IgD-negative memory B cell (primary cell): ENCODE data around the gene DCTPP1. TPM values are rescaled to one million over a fixed set of nuclear protein-coding genes. Genes with fewer than 3 reads are reported as not detected.
A peak's percentile ranks its signal among the peaks of the same experiment; 100 is the strongest.

Experiments used
- H3K27ac Mint-ChIP-seq, 3 donors: one replicate each; pipeline ENCODE4 v1.8.0; 2020 to 2022; ENCODE audit warnings: mild to moderate bottlenecking in 3 of 3, mixed read lengths in 3 of 3, moderate library complexity in 1 of 3
- H3K27me3 Mint-ChIP-seq: one replicate; pipeline ENCODE4 v1.8.0; 2021; ENCODE audit warnings: mixed read lengths
- H3K36me3 Mint-ChIP-seq: one replicate; pipeline ENCODE4 v1.8.0; 2020; ENCODE audit warnings: mild to moderate bottlenecking, mixed read lengths
- H3K4me1 Mint-ChIP-seq, 3 donors: one replicate each; pipeline ENCODE4 v1.8.0; 2020 to 2022; ENCODE audit warnings: mixed read lengths in 3 of 3, mild to moderate bottlenecking in 1 of 3
- H3K4me3 Mint-ChIP-seq, 4 donors: one replicate each; pipeline ENCODE4 v1.8.0; 2020 to 2022; ENCODE audit warnings: mild to moderate bottlenecking in 4 of 4, mixed read lengths in 4 of 4, moderate library complexity in 3 of 4
- H3K9me3 Mint-ChIP-seq, 3 donors: one replicate each; pipeline ENCODE4 v1.8.0; 2020 to 2021; ENCODE audit warnings: mixed read lengths in 3 of 3, mild to moderate bottlenecking in 1 of 3
- polyA plus RNA-seq: library from polyadenylated mRNA; unstranded; fragments of 300-500 nt; fragmentation: Illumina TruSeq; gene quantifications from one replicate; pipeline ENCODE4 v1.2.3, GENCODE V29; 2021

DCTPP1 gene
- polyA plus RNA-seq, 1 donor from 2014 or later = 137 TPM

DNA sequence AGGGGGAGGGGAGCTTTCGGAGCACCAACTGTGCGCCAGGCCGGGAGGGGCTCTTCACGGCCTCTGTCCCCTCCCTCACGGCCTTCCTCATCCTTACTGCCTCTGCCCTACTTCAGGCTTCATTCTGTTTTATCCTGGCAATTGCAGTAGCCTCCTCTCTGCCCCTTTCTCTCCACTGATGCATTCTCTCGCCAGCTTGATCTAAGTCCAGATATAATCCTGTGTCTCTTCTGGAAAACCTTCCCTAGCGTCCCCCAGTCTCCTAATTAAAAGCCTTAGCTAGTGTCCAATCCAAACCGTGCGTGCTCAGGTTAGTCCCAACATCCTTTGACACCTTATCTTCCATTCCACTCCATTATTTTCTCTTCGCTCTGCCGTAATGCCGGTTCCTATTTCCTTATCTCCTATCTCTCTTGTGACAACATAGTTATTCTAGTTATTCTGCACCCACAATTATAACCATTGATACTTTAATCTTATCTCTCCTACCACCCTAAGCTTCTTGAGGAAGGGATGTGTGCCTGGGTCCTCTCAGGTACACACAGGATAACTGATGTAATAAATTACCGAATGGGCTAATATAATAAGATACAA is 33.7 kb downstream of the DCTPP1 start:
- Mint-ChIP-seq H3K36me3 (peaks cover 2% of the 10 kb centered on the region), H3K4me1 (peaks cover 11 to 18% (median 12%) of the 10 kb centered on the region in 3 donors), H3K27me3 (peaks cover 3% of the 10 kb centered on the region), H3K4me3 (peak overlapping the region; percentile 82 to 97 (median 93)), H3K9me3 (no peaks in the 10 kb centered on the region), H3K27ac (peak overlapping the region in 2 of 3 donors; percentile 46 to 64)

DNA sequence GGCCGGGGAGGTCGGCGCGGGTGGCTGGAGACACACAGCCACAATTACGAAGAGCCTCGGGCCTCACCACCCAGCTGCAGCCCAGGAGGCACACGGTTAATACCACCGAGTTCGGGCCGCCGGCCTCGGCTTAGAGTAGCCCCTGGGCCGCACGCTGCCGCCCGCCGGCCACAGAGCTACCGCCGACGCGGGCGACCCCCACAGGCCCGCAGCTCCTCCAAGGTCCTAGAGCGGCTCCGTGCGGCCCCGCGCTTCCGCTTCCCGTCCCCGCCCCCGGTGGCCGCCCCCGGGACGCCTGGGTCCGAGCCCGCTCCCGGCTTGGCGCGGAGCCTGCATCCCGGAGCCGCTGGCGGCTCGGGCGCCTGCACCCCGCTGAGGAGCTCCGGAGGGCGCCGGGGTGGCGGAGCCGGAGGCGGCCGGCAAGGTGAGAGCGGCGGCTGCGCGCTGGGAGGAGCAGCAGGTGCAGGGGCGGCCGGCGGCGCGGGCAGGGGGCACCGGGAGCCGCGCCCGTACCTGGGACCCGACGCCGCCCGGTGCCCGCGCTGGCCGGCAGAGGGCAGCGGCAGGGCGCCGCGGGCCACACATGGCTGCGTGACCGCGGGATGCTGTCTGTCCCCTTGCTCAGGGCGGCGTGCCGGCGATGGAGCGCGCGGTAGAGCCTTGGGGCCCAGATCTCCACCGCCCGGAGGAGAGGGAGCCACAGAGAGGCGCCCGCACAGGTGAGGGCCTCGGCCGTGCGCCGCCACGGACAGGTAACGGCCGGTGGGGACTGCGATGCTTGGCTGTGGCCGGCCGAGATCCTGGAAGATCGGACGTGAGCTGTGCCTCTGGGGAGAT is 34.5 kb downstream of the DCTPP1 start, which contains the start of gene ZNF48:
ZNF48 (plus strand) TSS at position 266 of the 837 bp plus-strand sequence; CDS start at position 641, 375 bp downstream.
- Mint-ChIP-seq H3K27ac (peak within 1 kb of the TSS; percentile 64 to 91 (median 89)), H3K9me3 (no peaks in the 10 kb centered on the region), H3K4me3 (peak within 1 kb of the TSS; percentile 84 to 97 (median 94)), H3K27me3 (no peaks in the 10 kb centered on the region), H3K4me1 (peaks cover 10 to 18% (median 12%) of the 10 kb centered on the region in 3 donors), H3K36me3 (peaks cover 2% of the 10 kb centered on the region)

DNA sequence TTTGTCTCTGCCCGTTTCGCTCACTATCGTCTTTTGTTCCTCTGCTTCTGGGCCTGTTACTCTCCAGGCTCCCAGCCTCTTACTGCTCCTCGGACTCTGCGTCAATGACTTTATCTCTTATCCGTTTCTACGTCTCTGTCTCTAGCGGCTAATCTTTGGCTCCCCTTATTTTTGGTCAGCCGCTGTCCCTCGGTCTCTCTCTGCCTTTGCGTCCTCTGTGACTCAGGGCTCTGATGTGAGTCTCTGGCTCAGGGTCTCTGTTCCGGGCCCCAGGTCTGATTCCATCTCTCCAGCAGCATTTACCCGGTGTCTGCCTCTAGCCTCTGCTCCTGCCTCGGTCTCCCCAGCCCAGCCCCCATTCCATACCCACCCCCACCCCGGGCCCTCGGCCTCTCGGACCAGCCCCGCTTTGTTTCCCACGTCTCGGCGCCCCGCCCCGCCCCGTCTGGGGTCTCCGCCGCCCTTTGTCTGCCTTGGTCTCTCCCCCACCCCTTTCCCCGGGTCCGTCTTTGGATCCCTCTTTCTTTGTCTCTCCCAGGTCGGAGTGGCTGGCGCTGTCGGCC is 35.2 kb downstream of the DCTPP1 start:
- peak overlapping the region in 2 of 3 donors; percentile 89 to 91 for H3K27ac Mint-ChIP-seq
- H3K4me3 Mint-ChIP-seq = peak overlapping the region; percentile 53 to 94 (median 87)
- H3K27me3 Mint-ChIP-seq = no peaks in the 10 kb centered on the region
- H3K36me3 Mint-ChIP-seq = peaks cover 2% of the 10 kb centered on the region
- H3K4me1 Mint-ChIP-seq = peaks cover 7 to 14% (median 8%) of the 10 kb centered on the region in 3 donors
- no peaks in the 10 kb centered on the region for H3K9me3 Mint-ChIP-seq

- H3K27ac Mint-ChIP-seq = peak overlapping the region in 2 of 3 donors; percentile 90 to 95
- H3K4me1 Mint-ChIP-seq = peaks cover 20 to 28% (median 20%) of the 10 kb centered on the region in 3 donors
- H3K27me3 Mint-ChIP-seq = no peaks in the 10 kb centered on the region
- H3K36me3 Mint-ChIP-seq = peaks cover 3% of the 10 kb centered on the region
- peak overlapping the region; percentile 38 to 96 (median 82) for H3K4me3 Mint-ChIP-seq
- no peaks in the 10 kb centered on the region for H3K9me3 Mint-ChIP-seq
Measured at GRCh38 chr16:30383521-30383920, 46.3 kb downstream of the DCTPP1 start.

- Mint-ChIP-seq H3K27ac (peak within 1 kb of the TSS; percentile 90 to 97 (median 95)), H3K9me3 (no peaks in the 10 kb centered on the region), H3K4me3 (peak within 1 kb of the TSS; percentile 87 to 96 (median 95)), H3K36me3 (peaks cover 3% of the 10 kb centered on the region), H3K27me3 (no peaks in the 10 kb centered on the region), H3K4me1 (peaks cover 23 to 31% (median 24%) of the 10 kb centered on the region in 3 donors)
Measured at GRCh38 chr16:30382111-30382881, 47.5 kb downstream of the DCTPP1 start, which contains the start of gene SEPTIN1. Gene SEPTIN1, minus strand, starts transcription at chr16:30382561. Its CDS starts 19 bp downstream, at chr16:30382542.

GRCh38 chr16:30381291-30382041 is 48.4 kb downstream of the DCTPP1 start:
- H3K27ac Mint-ChIP-seq = peak overlapping the region; percentile 90 to 97 (median 95)
- peaks cover 3% of the 10 kb centered on the region for H3K36me3 Mint-ChIP-seq
- no peaks in the 10 kb centered on the region for H3K9me3 Mint-ChIP-seq
- H3K27me3 Mint-ChIP-seq = no peaks in the 10 kb centered on the region
- H3K4me1 Mint-ChIP-seq = peaks cover 23 to 33% (median 26%) of the 10 kb centered on the region in 3 donors
- peak overlapping the region; percentile 87 to 96 (median 95) for H3K4me3 Mint-ChIP-seq

DNA sequence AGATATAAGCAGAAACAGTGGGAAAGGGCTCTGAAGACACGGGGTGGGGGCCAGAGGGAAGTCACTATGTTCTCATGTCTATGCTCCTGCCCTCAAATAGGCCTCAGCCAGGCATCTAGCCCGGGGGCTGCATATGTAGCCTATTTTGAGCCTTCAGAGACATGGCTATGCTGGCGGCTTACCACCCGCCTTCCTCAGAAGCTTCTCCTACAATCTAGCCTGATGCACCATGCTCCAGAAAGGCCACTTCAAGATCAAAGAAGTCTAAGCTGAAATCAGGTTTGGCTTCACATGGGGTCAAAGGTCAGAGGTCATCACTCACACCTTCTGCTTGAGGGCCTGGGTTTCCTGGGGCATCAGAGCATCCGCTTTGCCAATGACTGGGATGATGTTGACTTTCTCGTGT is 49.0 kb downstream of the DCTPP1 start:
- peak overlapping the region; percentile 31 to 95 (median 90) for H3K27ac Mint-ChIP-seq

DNA sequence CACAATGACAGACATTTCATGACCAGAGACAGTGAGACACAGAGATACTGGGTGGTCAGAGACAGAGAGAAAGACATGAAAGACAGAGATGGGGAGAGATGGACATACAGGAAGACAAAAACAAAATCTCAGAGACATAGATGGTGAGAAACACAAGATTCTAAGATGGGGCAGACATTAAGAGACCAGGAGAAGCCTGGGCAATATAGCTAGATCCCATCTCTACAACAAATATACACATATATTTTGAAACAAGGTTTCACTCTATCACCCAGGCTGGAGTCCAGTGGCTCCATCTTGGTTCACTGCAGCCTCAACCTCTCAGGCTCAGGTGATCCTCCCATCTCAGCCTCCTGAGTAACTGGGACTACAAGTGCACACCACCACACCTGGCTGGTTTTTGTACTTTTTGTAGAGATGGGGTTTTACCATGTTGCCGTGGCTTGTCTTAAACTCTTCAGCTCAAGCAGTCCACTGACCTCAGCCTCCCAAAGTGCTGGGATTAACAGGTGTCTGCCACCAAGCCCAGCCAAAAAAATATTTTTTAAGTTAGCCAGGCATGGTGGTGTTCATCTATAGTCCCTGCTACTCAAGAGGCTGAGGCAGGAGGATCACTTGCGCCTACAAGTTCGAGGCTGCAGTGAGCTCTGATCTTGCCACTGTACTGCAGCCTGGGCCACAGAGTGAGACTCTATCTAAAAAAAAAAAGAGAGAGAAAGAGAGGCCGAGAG is 49.6 kb downstream of the DCTPP1 start:
- H3K9me3 Mint-ChIP-seq = no peaks in the 10 kb centered on the region
- H3K4me1 Mint-ChIP-seq = peaks cover 23 to 33% (median 26%) of the 10 kb centered on the region in 3 donors
- H3K27me3 Mint-ChIP-seq = no peaks in the 10 kb centered on the region
- H3K27ac Mint-ChIP-seq = peak overlapping the region; percentile 74 to 100 (median 90)
- H3K4me3 Mint-ChIP-seq = peak overlapping the region; percentile 48 to 99 (median 90)
- peaks cover 3% of the 10 kb centered on the region for H3K36me3 Mint-ChIP-seq

More for the DNA sequence above, 49.0 kb downstream of the DCTPP1 start:
- Mint-ChIP-seq H3K4me1 (peaks cover 23 to 33% (median 26%) of the 10 kb centered on the region in 3 donors), H3K9me3 (no peaks in the 10 kb centered on the region), H3K36me3 (peaks cover 3% of the 10 kb centered on the region), H3K27me3 (no peaks in the 10 kb centered on the region), H3K4me3 (peak overlapping the region; percentile 12 to 96 (median 74))

GRCh38 chr16:30379158-30379783 is 50.6 kb downstream of the DCTPP1 start:
- Mint-ChIP-seq H3K4me3 (peak overlapping the region; percentile 96 to 99 (median 97)), H3K27ac (peak overlapping the region; percentile 99 to 100 (median 100)), H3K36me3 (peaks cover 3% of the 10 kb centered on the region), H3K4me1 (peaks cover 23 to 33% (median 26%) of the 10 kb centered on the region in 3 donors), H3K9me3 (no peaks in the 10 kb centered on the region), H3K27me3 (no peaks in the 10 kb centered on the region)

DNA sequence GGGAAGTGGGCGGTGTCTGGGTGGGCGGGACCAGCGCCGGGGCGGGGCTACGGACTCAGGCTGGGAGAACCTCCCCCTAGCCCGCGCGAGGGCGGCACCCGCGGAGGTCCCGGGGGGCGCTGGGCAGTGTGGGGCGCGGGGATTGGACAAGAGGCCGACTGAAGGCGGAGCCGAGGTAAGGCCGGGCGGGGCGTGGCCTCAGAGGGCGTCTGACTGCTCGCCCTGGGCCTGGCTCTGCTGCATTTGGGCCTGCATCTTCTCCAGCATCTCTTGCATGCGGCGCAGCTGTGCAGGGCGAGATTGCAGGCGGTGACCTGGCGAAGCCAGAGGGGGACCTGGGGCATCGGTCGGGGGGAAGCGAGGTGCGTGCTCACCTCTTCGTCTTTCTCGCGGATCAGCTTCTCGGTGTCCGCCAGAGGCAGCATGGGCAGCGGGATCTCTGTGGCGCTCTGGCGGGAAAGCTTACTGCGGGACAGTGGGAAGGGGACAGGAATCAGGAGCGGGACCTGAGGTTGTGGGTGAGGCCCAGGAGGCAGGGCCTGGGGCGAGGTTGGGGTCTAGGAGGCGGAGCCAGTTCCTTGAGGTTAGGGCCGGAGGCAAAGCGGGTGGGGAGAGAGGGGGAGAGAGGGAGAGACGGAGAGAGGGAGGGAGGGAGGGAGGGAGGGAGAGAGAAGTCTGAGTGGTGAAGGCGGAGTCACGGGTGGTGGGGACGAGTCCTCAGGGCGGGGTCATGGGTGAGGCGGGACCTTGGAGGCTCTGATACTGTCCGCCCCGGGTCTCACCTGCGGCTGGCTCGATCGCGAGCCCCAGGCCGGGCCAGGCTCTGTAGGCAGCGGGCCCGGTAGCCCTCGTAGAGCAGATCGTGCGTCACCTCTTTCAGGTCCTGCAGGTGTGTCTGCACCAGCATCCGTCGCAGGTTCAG is 51.3 kb downstream of the DCTPP1 start:
- Mint-ChIP-seq H3K4me1 (peaks cover 23 to 30% (median 26%) of the 10 kb centered on the region in 3 donors), H3K4me3 (peak overlapping the region; percentile 96 to 99 (median 97)), H3K36me3 (peaks cover 3% of the 10 kb centered on the region), H3K27me3 (no peaks in the 10 kb centered on the region), H3K9me3 (no peaks in the 10 kb centered on the region), H3K27ac (peak overlapping the region; percentile 99 to 100 (median 100))

DNA sequence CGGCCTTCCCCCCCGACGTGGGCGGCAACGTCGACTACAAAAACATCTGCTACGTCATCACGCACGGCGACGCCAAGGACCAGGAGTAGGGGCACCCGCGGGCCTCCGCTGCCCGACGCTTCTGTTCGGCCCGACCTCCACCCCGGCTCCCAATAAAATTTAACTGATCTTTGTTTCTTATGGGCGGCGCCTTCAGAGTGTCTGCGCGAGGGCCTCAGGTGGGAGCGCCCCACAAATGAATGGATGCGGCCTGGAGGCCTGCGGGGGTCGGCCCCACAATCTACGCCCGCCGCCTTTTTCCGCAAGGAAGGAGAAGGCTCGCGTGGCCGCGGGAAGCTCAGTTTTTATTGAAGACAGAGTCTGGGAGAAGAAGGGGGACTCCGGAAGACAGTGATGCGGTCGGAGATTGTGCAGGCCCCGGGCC is 52.0 kb downstream of the DCTPP1 start:
- Mint-ChIP-seq H3K27me3 (no peaks in the 10 kb centered on the region), H3K4me3 (peak overlapping the region; percentile 96 to 99 (median 97)), H3K4me1 (peaks cover 23 to 30% (median 26%) of the 10 kb centered on the region in 3 donors), H3K36me3 (peaks cover 3% of the 10 kb centered on the region), H3K27ac (peak overlapping the region; percentile 99 to 100 (median 100)), H3K9me3 (no peaks in the 10 kb centered on the region)
